Mesendoderm (in vitro differentiated cells): ENCODE measurements around the gene CHCHD6.
A peak's percentile ranks its signal among the peaks of the same experiment; 100 is the strongest.

Source experiments
- DNase-seq: peaks from one replicate; pipeline ENCODE4 v3.0.0; 2013
- H2AK5ac ChIP-seq: 2 replicates; pipeline ENCODE4 v1.6.1; 2013; ENCODE audit warnings: low read length, inconsistent platforms
- H2BK120ac ChIP-seq: 2 replicates; pipeline ENCODE4 v1.6.1; 2013; ENCODE audit warnings: low read depth, mild to moderate bottlenecking, low read length, moderate library complexity, mixed read lengths
- H2BK15ac ChIP-seq: replicated peaks from 2 replicates; pipeline ENCODE4 v1.6.1; 2013; ENCODE audit warnings: low read depth, mild to moderate bottlenecking, moderate library complexity
- H2BK5ac ChIP-seq: 2 replicates; pipeline ENCODE4 v1.6.1; 2013; ENCODE audit warnings: low read length, inconsistent platforms
- H3K18ac ChIP-seq: 2 replicates; pipeline ENCODE4 v1.6.1; 2013; ENCODE audit warnings: mild to moderate bottlenecking, low read length, mixed read lengths
- H3K23ac ChIP-seq: one replicate; pipeline ENCODE4 v1.6.1; 2013; ENCODE audit warnings: low read length
- H3K27ac ChIP-seq: 2 replicates; pipeline ENCODE4 v1.5.1; 2013; ENCODE audit warnings: low read depth, mild to moderate bottlenecking, inconsistent platforms, low read length, moderate library complexity
- H3K27me3 ChIP-seq: 2 replicates; pipeline ENCODE4 v1.6.1; 2013; ENCODE audit warnings: low read length, control low read depth, mild to moderate bottlenecking, inconsistent platforms; ENCODE audit not compliant: insufficient read depth, poor library complexity
- H3K36me3 ChIP-seq: 2 replicates; pipeline ENCODE4 v1.6.1; 2013; ENCODE audit warnings: low read length, inconsistent platforms; ENCODE audit not compliant: control insufficient read depth, insufficient read depth
- H3K4ac ChIP-seq: one replicate; pipeline ENCODE4 v1.6.1; 2013; ENCODE audit warnings: low read depth, mild to moderate bottlenecking, low read length, moderate library complexity
- H3K4me1 ChIP-seq: 2 replicates; pipeline ENCODE4 v1.6.1; 2013; ENCODE audit warnings: low read depth, low read length, inconsistent platforms; ENCODE audit not compliant: control insufficient read depth
- H3K4me2 ChIP-seq: 2 replicates; pipeline ENCODE4 v1.6.1; 2013; ENCODE audit warnings: low read length
- H3K4me3 ChIP-seq: 2 replicates; pipeline ENCODE4 v1.5.1; 2013; ENCODE audit warnings: mild to moderate bottlenecking, low read length
- H3K56ac ChIP-seq: one replicate; pipeline ENCODE4 v1.6.1; 2013; ENCODE audit warnings: low read length
- H3K79me1 ChIP-seq: 2 replicates; pipeline ENCODE4 v1.6.1; 2013; ENCODE audit warnings: low read length, inconsistent platforms
- H3K79me2 ChIP-seq: 2 replicates; pipeline ENCODE4 v1.6.1; 2013; ENCODE audit warnings: mild to moderate bottlenecking, low read length; ENCODE audit not compliant: control insufficient read depth, insufficient read depth
- H3K9ac ChIP-seq: 2 replicates; pipeline ENCODE4 v1.6.1; 2013; ENCODE audit warnings: low read length, inconsistent platforms
- H4K5ac ChIP-seq: one replicate; pipeline ENCODE4 v1.6.1; 2013; ENCODE audit warnings: low read length
- H4K8ac ChIP-seq: one replicate; pipeline ENCODE4 v1.6.1; 2013; ENCODE audit warnings: low read depth, mild to moderate bottlenecking, control low read depth, low read length, moderate library complexity
- WGBS: extraction: QIAGEN DNeasy Blood & Tissue Kit; methylation state at CpG from one replicate; pipeline ENCODE4 v1.1.7; 2013; ENCODE audit warnings: low lambda C conversion rate, missing lambda C conversion rate; ENCODE audit not compliant: insufficient coverage; ENCODE audit errors: extremely low coverage; 5-methylcytosine and 5-hydroxymethylcytosine counted together

CHCHD6 gene

GRCh38 chr3:126692858-126693257 is 11.2 kb upstream of the CHCHD6 start:
- Histone ChIP-seq H4K5ac (no peak overlapping the region), H3K4me2 (no peak overlapping the region)
- no CpG with 5 or more reads among the region's 5 CpGs for WGBS

GRCh38 chr3:126693921-126694320 is 10.1 kb upstream of the CHCHD6 start:
- no peak overlapping the region for H2BK5ac ChIP-seq
- no peak overlapping the region for H2AK5ac ChIP-seq
- H4K8ac ChIP-seq: no peak overlapping the region
- no peak overlapping the region for H3K9ac ChIP-seq
- H2BK120ac ChIP-seq: no peak overlapping the region
- H3K27ac ChIP-seq: no peak overlapping the region
- H3K79me1 ChIP-seq: no peaks in the 10 kb centered on the region
- no peaks in the 10 kb centered on the region for H3K27me3 ChIP-seq
- no peak overlapping the region for H3K4ac ChIP-seq
- no peaks in the 10 kb centered on the region for H3K36me3 ChIP-seq
- no peak for DNase-seq
- no peak overlapping the region for H3K4me3 ChIP-seq
- H3K18ac ChIP-seq: no peak overlapping the region
- no peaks in the 10 kb centered on the region for H3K79me2 ChIP-seq
- H4K5ac ChIP-seq: no peak overlapping the region
- no CpG with 5 or more reads among the region's 3 CpGs for WGBS
- H3K4me2 ChIP-seq: no peak overlapping the region
- no peak overlapping the region for H3K23ac ChIP-seq
- no peak overlapping the region for H3K56ac ChIP-seq
- no peak overlapping the region for H2BK15ac ChIP-seq
- H3K4me1 ChIP-seq: no peaks in the 10 kb centered on the region

More at GRCh38 chr3:126692858-126693257, 11.2 kb upstream of the CHCHD6 start:
- Histone ChIP-seq H3K79me2 (no peaks in the 10 kb centered on the region), H3K27ac (no peak overlapping the region), H2BK5ac (no peak overlapping the region), H3K27me3 (no peaks in the 10 kb centered on the region), H2BK120ac (no peak overlapping the region), H3K9ac (no peak overlapping the region), H3K23ac (no peak overlapping the region), H3K4ac (no peak overlapping the region), H4K8ac (no peak overlapping the region), H3K36me3 (no peaks in the 10 kb centered on the region), H2AK5ac (no peak overlapping the region), H3K79me1 (no peaks in the 10 kb centered on the region), H3K4me3 (no peak overlapping the region), H3K4me1 (no peaks in the 10 kb centered on the region), H2BK15ac (no peak overlapping the region), H3K56ac (no peak overlapping the region), H3K18ac (no peak overlapping the region)
- peak; percentile 28 for DNase-seq

GRCh38 chr3:126696701-126697267 is 7.3 kb upstream of the CHCHD6 start:
- H2BK120ac ChIP-seq: no peak overlapping the region
- H3K23ac ChIP-seq: no peak overlapping the region
- H3K36me3 ChIP-seq: no peaks in the 10 kb centered on the region
- no peaks in the 10 kb centered on the region for H3K4me1 ChIP-seq
- no peaks in the 10 kb centered on the region for H3K79me1 ChIP-seq
- H4K5ac ChIP-seq: no peak overlapping the region
- H3K56ac ChIP-seq: no peak overlapping the region
- no peak overlapping the region for H3K4ac ChIP-seq
- no peak overlapping the region for H3K4me3 ChIP-seq
- H3K9ac ChIP-seq: no peak overlapping the region
- no peak overlapping the region for H3K18ac ChIP-seq
- H3K79me2 ChIP-seq: no peaks in the 10 kb centered on the region
- H2BK15ac ChIP-seq: no peak overlapping the region
- H2AK5ac ChIP-seq: no peak overlapping the region
- H2BK5ac ChIP-seq: no peak overlapping the region
- H3K27ac ChIP-seq: no peak overlapping the region
- H4K8ac ChIP-seq: no peak overlapping the region
- no peak overlapping the region for H3K4me2 ChIP-seq
- H3K27me3 ChIP-seq: no peaks in the 10 kb centered on the region
- no peak for DNase-seq
- WGBS: no CpG with 5 or more reads among the region's 5 CpGs

DNA sequence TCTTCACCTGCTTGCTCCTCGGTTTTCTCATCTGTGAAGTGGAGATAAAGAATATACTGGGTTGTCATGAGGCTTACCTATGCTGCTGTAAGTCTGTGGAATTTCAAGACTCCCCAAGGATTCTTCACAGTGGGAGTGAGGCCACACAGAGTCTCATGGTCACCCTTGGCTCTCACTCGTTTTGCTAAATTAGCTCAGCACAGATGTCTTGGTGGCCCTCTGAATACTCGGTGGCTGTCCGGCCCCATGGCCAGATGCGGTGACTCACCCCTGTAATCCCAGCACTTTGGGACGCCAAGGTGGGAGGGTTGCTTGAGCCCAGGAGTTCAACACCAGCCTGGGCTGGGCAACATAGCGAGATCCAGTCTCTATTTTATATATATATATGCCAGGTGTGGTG is 5.0 kb upstream of the CHCHD6 start:
- H3K4me1 ChIP-seq: no peaks in the 10 kb centered on the region
- DNase-seq: no peak
- no peak overlapping the region for H2BK15ac ChIP-seq
- no peaks in the 10 kb centered on the region for H3K36me3 ChIP-seq
- H3K56ac ChIP-seq: no peak overlapping the region
- H3K4ac ChIP-seq: no peak overlapping the region
- H2BK5ac ChIP-seq: no peak overlapping the region
- H3K79me1 ChIP-seq: no peaks in the 10 kb centered on the region
- no peak overlapping the region for H2AK5ac ChIP-seq
- H3K9ac ChIP-seq: no peak overlapping the region
- H3K79me2 ChIP-seq: no peaks in the 10 kb centered on the region
- H4K8ac ChIP-seq: no peak overlapping the region
- no peak overlapping the region for H4K5ac ChIP-seq
- no CpG with 5 or more reads among the region's 7 CpGs for WGBS
- H3K4me3 ChIP-seq: no peak overlapping the region
- no peak overlapping the region for H3K23ac ChIP-seq
- H3K27me3 ChIP-seq: no peaks in the 10 kb centered on the region
- H3K18ac ChIP-seq: no peak overlapping the region
- H3K27ac ChIP-seq: no peak overlapping the region
- no peak overlapping the region for H2BK120ac ChIP-seq
- H3K4me2 ChIP-seq: no peak overlapping the region

GRCh38 chr3:126704494-126705214 is 614 bp downstream of the CHCHD6 start:
- Histone ChIP-seq H2BK15ac (no peak overlapping the region), H4K8ac (no peak overlapping the region), H3K18ac (no peak overlapping the region), H3K27me3 (peaks cover 1% of the 10 kb centered on the region), H3K4me3 (peak overlapping the region; percentile 79), H3K79me2 (peaks cover 3% of the 10 kb centered on the region), H3K9ac (peak overlapping the region; percentile 76), H3K36me3 (no peaks in the 10 kb centered on the region), H3K23ac (peak overlapping the region; percentile 45), H3K79me1 (peaks cover 13% of the 10 kb centered on the region), H3K4ac (no peak overlapping the region), H3K4me2 (peak overlapping the region; percentile 95), H2AK5ac (no peak overlapping the region), H4K5ac (no peak overlapping the region), H2BK5ac (no peak overlapping the region), H2BK120ac (no peak overlapping the region), H3K27ac (no peak overlapping the region), H3K56ac (peak overlapping the region; percentile 90), H3K4me1 (peaks cover 3% of the 10 kb centered on the region)
- DNase-seq: no peak
- WGBS: no CpG with 5 or more reads among the region's 44 CpGs
